ENCODE measurements around the gene CRACR2A. TPM values are rescaled to one million over a fixed set of nuclear protein-coding genes. Genes with fewer than 3 reads are reported as not detected.

The CRACR2A gene
- total RNA-seq, 3 donors from 2014 or later, result 5.3 to 17.3 (median 15.1) TPM

DNA sequence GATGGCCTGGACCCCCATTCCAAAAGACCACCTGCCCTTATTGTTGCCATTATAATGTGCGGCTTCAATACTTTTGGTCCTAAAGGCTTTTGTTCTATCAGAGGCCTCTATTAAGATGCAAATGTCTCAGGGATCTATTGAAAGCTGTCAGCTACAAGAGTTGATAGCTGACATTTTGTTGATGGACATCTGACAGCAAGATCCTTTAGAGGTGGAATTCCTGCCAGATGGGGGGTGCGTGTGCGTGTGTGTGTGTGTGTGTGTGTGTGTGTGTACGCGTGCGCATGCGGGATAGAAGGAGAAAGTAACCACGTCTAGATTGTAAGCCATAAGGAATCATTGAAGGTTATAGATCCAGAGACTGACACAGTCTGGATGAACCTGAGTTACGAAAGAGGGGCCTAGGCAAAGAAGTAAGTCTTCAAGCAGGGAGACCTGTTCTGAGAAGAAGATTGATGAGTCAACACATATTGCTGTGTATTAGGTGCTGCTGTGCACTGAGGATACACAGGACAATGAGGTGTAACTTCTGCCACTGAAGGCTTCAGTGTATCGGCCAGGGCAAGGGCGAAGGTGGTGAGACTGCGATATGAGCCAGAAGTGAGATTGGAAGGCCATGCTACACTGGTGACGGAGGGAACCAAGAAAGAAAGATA, 172.7 kb downstream of the CRACR2A start:
- H3K27me3 ChIP-seq, result no peaks in the 10 kb centered on the region
- H3K9me3 ChIP-seq, result peaks cover 6 to 8% of the 10 kb centered on the region in 2 donors
- no peak overlapping the region for H3K4me3 ChIP-seq
- H3K27ac ChIP-seq, result no peak overlapping the region
- H3K36me3 ChIP-seq, result no peaks in the 10 kb centered on the region
- TF ChIP-seq POLR2A (IDR thresholded peaks at IDR 0.05) (no peak), POLR2AphosphoS5 (IDR thresholded peaks at IDR 0.05) (no peak)
- TF ChIP-seq, protein P1, sequence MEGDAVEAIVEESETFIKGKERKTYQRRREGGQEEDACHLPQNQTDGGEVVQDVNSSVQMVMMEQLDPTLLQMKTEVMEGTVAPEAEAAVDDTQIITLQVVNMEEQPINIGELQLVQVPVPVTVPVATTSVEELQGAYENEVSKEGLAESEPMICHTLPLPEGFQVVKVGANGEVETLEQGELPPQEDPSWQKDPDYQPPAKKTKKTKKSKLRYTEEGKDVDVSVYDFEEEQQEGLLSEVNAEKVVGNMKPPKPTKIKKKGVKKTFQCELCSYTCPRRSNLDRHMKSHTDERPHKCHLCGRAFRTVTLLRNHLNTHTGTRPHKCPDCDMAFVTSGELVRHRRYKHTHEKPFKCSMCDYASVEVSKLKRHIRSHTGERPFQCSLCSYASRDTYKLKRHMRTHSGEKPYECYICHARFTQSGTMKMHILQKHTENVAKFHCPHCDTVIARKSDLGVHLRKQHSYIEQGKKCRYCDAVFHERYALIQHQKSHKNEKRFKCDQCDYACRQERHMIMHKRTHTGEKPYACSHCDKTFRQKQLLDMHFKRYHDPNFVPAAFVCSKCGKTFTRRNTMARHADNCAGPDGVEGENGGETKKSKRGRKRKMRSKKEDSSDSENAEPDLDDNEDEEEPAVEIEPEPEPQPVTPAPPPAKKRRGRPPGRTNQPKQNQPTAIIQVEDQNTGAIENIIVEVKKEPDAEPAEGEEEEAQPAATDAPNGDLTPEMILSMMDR (IDR thresholded peaks at IDR 0.05), result no peak
- no peak for DNase-seq (ENCODE audit: low spot score in 2 of 2)
- intact Hi-C loops (cut with DNase I; ENCODE audit: low total_unique reads), result loop anchor here (5.0 kb wide), 1 partner anchor 1402 kb away; no protein-coding TSS in a partner anchor
- no peaks in the 10 kb centered on the region for H3K4me1 ChIP-seq

DNA sequence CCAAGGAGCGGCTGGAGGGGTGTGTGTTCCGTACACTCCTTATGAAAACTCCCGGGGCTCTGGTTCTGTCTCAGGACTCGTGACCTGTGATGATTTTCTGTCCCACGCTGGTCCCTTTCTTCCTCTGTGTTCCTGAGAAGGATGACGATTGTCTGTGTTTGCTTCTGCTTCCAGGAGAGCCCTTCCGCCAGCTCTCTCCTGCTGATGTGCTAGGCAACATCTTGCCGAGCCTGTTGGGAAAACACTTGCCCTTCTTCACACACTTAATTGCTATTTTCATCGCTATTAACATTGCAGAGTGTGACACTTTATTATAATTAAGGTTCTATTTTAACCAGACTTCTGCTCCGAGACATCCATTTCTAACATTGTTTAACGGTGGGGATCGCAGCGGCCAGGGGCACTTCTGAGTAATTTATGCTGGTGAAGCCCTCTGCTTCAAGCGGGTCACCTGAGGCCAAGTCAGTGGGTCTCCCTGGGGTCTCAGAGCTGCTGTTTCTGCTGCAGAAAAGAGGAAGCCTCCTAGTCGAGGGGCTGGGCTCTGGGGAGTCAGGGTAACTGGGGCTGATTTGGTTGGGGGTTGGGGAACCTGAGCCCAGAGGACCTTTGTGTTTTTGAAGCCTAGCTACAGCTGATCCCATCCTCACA, 173.3 kb downstream of the CRACR2A start:
- no peaks in the 10 kb centered on the region for H3K4me1 ChIP-seq
- DNase-seq (ENCODE audit: low spot score in 2 of 2), result no peak
- TF ChIP-seq POLR2A (IDR thresholded peaks at IDR 0.05) (no peak), POLR2AphosphoS5 (IDR thresholded peaks at IDR 0.05) (no peak)
- TF ChIP-seq, protein P1 (IDR thresholded peaks at IDR 0.05), result no peak
- intact Hi-C loops (cut with DNase I; ENCODE audit: low total_unique reads), result loop anchor here (5.0 kb wide), 1 partner anchor 1403 kb away; no protein-coding TSS in a partner anchor
- H3K27ac ChIP-seq, result no peak overlapping the region
- H3K27me3 ChIP-seq, result no peaks in the 10 kb centered on the region
- H3K9me3 ChIP-seq, result peaks cover 6 to 8% of the 10 kb centered on the region in 2 donors
- H3K4me3 ChIP-seq, result no peak overlapping the region
- no peaks in the 10 kb centered on the region for H3K36me3 ChIP-seq

DNA sequence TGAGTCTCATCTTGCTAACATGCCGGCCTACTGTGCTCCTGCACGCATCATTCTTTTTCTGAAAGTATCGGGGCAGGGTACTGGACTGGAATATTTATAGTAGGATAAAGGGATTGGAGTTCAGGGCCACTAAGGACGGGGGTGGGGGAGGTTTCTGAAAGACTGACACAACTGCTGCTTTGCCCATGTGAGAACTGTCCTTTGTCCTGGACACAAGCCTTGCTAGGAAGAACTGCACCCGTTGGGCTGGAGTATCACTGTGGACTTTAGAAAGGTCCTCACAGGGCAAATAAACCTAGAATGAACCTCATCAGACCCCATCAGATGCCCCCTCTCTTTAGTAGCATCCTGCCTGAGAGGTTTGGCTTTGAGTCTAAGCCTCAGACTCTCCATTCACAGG, 174.4 kb downstream of the CRACR2A start:
- no peak for DNase-seq (ENCODE audit: low spot score in 2 of 2)
- H3K27ac ChIP-seq, result no peak overlapping the region
- H3K4me3 ChIP-seq, result no peak overlapping the region
- peaks cover 0 to 1% of the 10 kb centered on the region in 2 donors for H3K9me3 ChIP-seq
- intact Hi-C loops (cut with DNase I; ENCODE audit: low total_unique reads), result no loop called here
- H3K27me3 ChIP-seq, result no peaks in the 10 kb centered on the region
- H3K4me1 ChIP-seq, result no peaks in the 10 kb centered on the region
- TF ChIP-seq POLR2AphosphoS5 (IDR thresholded peaks at IDR 0.05) (no peak), POLR2A (IDR thresholded peaks at IDR 0.05) (no peak)
- TF ChIP-seq, protein P1 (IDR thresholded peaks at IDR 0.05), result no peak
- H3K36me3 ChIP-seq, result no peaks in the 10 kb centered on the region

DNA sequence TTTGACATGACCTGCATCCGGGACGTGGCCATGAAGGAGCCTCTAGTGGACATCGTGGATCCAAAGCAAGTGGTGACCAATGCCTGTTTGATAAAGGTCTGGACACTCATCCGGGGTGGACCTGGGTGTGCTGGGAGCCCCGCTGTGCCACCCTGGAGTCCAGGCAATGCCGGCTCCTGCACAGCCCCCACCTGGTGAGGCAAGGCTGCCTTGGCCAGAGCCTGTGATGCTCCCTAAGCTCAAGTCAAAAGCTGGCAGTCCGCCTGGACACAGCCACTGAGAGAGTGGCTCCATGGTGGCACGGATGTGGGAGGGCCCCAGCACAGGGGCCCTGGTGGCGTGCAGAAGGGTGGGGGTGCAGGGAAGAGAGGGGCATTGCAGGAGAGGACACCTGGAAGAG, 176.0 kb downstream of the CRACR2A start:
- DNase-seq (ENCODE audit: low spot score in 2 of 2), result no peak
- H3K4me3 ChIP-seq, result no peak overlapping the region
- H3K4me1 ChIP-seq, result no peaks in the 10 kb centered on the region
- no peaks in the 10 kb centered on the region for H3K27me3 ChIP-seq
- TF ChIP-seq, protein P1 (IDR thresholded peaks at IDR 0.05), result no peak
- TF ChIP-seq POLR2AphosphoS5 (IDR thresholded peaks at IDR 0.05) (no peak), POLR2A (IDR thresholded peaks at IDR 0.05) (no peak)
- H3K9me3 ChIP-seq, result no peaks in the 10 kb centered on the region
- no peaks in the 10 kb centered on the region for H3K36me3 ChIP-seq
- intact Hi-C loops (cut with DNase I; ENCODE audit: low total_unique reads), result no loop called here
- no peak overlapping the region for H3K27ac ChIP-seq

DNA sequence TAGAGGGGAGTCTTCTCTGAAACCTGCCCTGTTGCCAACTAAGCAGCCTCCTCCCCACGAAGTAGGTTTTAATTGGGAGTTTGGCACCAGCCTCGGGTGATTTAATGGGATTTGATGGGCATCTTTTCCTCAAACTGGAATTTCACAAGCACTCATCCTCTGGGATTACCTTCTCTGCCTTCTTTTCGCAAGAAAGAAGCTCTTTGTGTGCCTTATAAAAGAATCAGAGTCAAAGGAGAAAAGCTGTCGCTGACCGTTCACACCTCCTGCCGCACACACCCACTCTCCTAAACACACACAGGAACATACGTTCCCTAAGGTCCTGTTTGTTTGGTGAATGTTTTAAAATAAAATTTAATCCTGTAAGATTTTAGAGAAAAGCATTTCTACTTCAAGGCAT, 177.9 kb downstream of the CRACR2A start:
- no peak for TF ChIP-seq POLR2A (IDR thresholded peaks at IDR 0.05)
- no peaks in the 10 kb centered on the region for H3K4me1 ChIP-seq
- no peaks in the 10 kb centered on the region for H3K9me3 ChIP-seq
- no peaks in the 10 kb centered on the region for H3K36me3 ChIP-seq
- intact Hi-C loops (cut with DNase I; ENCODE audit: low total_unique reads), result no loop called here
- no peaks in the 10 kb centered on the region for H3K27me3 ChIP-seq
- DNase-seq (ENCODE audit: low spot score in 2 of 2), result no peak
- H3K4me3 ChIP-seq, result no peak overlapping the region
- no peak overlapping the region for H3K27ac ChIP-seq
